Activated naive CD4-positive, alpha-beta T cell treated with anti-CD3 and anti-CD28 coated beads for 36 hours (primary cell): ENCODE results near the gene ACAP1. TPM values are rescaled to one million over a fixed set of nuclear protein-coding genes. Genes with fewer than 3 reads are reported as not detected.
"Not testable (repeated sequence)": the region's sequence is repeated elsewhere in the genome, so short reads cannot be mapped to it uniquely, and the experiment has no call there.

ENCODE experiments used
- CTCF ChIA-PET: fragments of 350-600 bp; sonication (Branson Sonifier 250); formaldehyde crosslinking; loops from one replicate; lab custom pipeline; 2021; ENCODE audit warnings: antibody characterized with exemption; lab: Charles Lee
- DNase-seq: peaks from one replicate; pipeline ENCODE4 v3.0.0-alpha.2; 2020
- H3K27ac Mint-ChIP-seq: one replicate; pipeline ENCODE4 v1.8.0; 2021; ENCODE audit warnings: mild to moderate bottlenecking, mixed read lengths
- H3K27me3 Mint-ChIP-seq: one replicate; pipeline ENCODE4 v1.8.0; 2021; ENCODE audit warnings: low read depth, mixed read lengths
- H3K36me3 Mint-ChIP-seq: one replicate; pipeline ENCODE4 v1.8.0; 2021; ENCODE audit warnings: low read depth, mixed read lengths
- H3K4me1 Mint-ChIP-seq: one replicate; pipeline ENCODE4 v1.8.0; 2021; ENCODE audit warnings: low read depth, mixed read lengths
- H3K4me3 Mint-ChIP-seq: one replicate; pipeline ENCODE4 v1.8.0; 2021; ENCODE audit warnings: mild to moderate bottlenecking, moderate library complexity, mixed read lengths
- H3K9me3 Mint-ChIP-seq: one replicate; pipeline ENCODE4 v1.8.0; 2021; ENCODE audit warnings: mixed read lengths
- intact Hi-C: fragments of 100-400 bp; cut with micrococcal nuclease; formaldehyde crosslinking; loops from one replicate; pipeline ENCODE4 v1.15.1; 2023
- total RNA-seq, 2 experiments: library from RNA; stranded (reverse); gene quantifications; one replicate each; pipeline ENCODE4 v1.2.3, GENCODE V29; 2021

ACAP1 gene
- total RNA-seq, 2 experiments from 2014 or later, result 309 to 320 TPM

DNA sequence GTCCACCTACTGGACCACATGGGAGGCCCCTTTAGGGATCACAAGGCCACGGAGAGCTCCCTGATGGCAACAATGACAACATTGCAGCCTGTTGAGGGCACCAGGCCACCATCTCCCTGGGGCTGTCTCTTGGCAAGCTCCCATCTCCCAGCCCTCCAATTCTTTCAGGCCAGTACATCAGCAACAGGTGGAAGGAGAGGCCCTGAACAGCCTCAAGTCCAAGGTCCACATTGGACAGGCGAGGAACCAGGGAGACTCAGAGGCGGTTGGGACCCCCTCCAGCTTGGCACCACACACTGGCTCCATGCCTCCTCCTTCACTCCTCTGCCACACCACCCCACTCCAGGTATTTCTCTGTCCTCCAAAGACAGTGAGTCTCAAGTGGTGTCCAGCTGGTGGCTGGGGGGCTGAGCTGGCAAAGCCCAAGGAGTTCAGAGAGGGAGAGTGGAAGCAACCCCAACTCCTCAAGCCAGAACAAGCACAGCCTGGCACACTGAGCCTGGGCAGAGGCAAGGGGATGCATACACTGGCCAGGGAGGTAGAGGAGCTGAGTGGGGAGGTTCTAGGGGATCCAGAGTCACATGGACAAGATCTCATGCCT is 1.3 kb upstream of the ACAP1 start:
- CTCF ChIA-PET, result interaction anchor here (0.6 to 4.2 kb wide), 8 partner anchors 9 to 226 kb away, joined by 3 to 42 read pairs (median 8); no protein-coding TSS in a partner anchor
- Mint-ChIP-seq H3K27me3 (no peaks in the 10 kb centered on the region), H3K4me1 (peaks cover 65% of the 10 kb centered on the region)

DNA sequence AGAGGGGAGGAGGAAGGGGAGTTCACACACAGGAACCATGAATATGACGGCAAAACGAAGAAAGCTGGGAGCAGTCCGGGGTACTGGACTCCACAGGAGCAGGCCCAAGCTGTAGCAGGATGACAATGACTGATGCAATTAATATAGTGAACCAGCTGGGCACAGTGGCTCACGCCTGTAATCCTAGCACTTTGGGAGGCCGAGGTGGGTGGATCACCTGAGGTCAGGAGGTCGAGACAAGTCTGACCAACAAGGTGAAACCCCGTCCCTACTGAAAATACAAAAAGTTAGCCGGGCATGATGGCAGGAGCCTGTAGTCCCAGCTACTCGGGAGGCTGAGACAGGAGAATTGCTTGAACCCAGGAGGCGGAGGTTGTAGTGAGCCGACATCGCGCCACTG is 564 bp upstream of the ACAP1 start:
- Mint-ChIP-seq H3K4me3 (peak overlapping the region; percentile 96), H3K36me3 (peaks cover 25% of the 10 kb centered on the region), H3K4me1 (peaks cover 64% of the 10 kb centered on the region), H3K27ac (peak overlapping the region; percentile 98)
- not testable (repeated sequence) for H3K27me3 Mint-ChIP-seq, H3K9me3 Mint-ChIP-seq, DNase-seq
- CTCF ChIA-PET, result interaction anchor here (0.8 to 4.2 kb wide), 8 partner anchors 10 to 225 kb away, joined by 3 to 42 read pairs (median 8); partner anchors contain the start of gene TMEM95
- intact Hi-C loops, result loop anchor here (1.0 to 10.0 kb wide), 3 partner anchors 15 to 509 kb away; partner anchors contain the start of gene EIF5A

More for the DNA sequence above, 1.3 kb upstream of the ACAP1 start:
- H3K9me3 Mint-ChIP-seq, result no peaks in the 10 kb centered on the region
- DNase-seq, result no peak
- intact Hi-C loops, result loop anchor here (5.0 to 10.0 kb wide), 2 partner anchors 147 to 510 kb away; partner anchors contain the start of genes POLR2A and SLC35G6
- peaks cover 22% of the 10 kb centered on the region for H3K36me3 Mint-ChIP-seq
- peak overlapping the region; percentile 96 for H3K4me3 Mint-ChIP-seq
- peak overlapping the region; percentile 98 for H3K27ac Mint-ChIP-seq

DNA sequence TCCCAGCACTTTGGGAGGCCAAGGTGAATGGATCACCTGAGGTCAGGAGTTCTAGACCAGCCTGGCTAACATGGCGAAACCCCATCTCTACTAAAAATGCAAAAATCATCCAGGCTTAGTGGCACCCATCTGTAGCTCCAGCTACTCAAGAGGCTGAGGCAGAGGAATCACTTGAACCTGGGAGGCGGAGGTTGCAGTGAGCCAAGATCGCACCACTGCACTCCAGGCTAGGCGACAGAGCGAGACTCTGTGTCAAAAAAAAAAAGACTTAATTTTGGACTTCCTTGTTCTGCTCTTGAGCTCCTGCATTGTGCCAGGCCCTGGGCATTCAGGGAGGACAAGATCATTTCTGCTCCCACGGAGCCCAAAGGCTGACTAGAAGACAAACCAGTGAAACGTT is 1.3 kb downstream of the ACAP1 start:
- intact Hi-C loops, result loop anchor here (2.0 to 10.0 kb wide), 2 partner anchors 13 to 507 kb away; no protein-coding TSS in a partner anchor
- Mint-ChIP-seq H3K27ac (peak overlapping the region; percentile 98), H3K36me3 (peaks cover 35% of the 10 kb centered on the region), H3K4me1 (peaks cover 50% of the 10 kb centered on the region), H3K4me3 (peak overlapping the region; percentile 96)
- not testable (repeated sequence) for DNase-seq, H3K27me3 Mint-ChIP-seq, H3K9me3 Mint-ChIP-seq
- CTCF ChIA-PET, result interaction anchor here (0.6 to 4.2 kb wide), 10 partner anchors 8 to 252 kb away, joined by 3 to 42 read pairs (median 6); partner anchors contain the start of genes NEURL4, SOX15 and TMEM95

DNA sequence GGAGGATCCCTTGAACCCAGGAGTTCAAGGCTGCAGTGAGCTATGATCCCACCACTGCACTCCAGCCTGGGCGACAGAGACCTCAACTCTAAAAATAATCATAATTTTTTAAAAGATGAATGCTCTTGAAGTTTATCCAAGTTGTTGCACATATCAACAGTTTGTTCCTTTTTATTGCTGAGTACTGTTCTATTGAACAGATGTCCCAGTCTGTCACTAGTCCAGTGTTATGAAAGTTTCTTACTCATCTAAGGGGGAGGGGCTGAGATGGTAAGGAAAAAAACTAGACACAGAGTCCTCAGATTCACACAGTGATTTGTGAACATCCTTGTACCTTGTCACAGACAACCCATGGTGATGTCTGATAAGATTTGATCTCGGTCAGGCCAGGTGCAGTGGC is 3.9 kb downstream of the ACAP1 start:
- Mint-ChIP-seq H3K9me3 (no peaks in the 10 kb centered on the region), H3K27ac (no peak overlapping the region), H3K4me3 (no peak overlapping the region), H3K4me1 (peaks cover 37% of the 10 kb centered on the region), H3K27me3 (no peaks in the 10 kb centered on the region), H3K36me3 (peaks cover 40% of the 10 kb centered on the region)
- intact Hi-C loops, result no loop called here
- no peak for DNase-seq
- CTCF ChIA-PET, result interaction anchor here (1.0 kb wide), 2 partner anchors 8 to 15 kb away, joined by 3 to 4 read pairs; no protein-coding TSS in a partner anchor

DNA sequence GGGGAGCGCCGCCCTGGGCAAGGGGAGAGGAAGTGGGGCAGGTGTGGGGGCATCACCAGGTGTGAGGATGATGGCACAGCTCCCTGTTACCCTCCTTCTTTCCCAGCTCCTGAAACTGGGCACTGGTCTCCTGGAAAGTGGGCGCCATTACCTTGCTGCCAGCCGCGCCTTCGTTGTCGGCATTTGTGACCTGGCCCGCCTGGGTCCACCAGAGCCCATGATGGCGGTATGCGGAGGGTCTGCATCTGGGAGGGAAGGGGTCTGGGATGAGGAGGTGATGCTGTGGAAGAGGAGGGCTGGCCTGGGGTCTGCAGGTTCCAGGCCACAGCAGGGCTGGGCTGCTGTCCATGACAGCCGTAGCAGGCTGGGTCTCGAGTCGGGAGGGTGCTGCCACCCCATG is 5.5 kb downstream of the ACAP1 start:
- Mint-ChIP-seq H3K4me1 (peaks cover 26% of the 10 kb centered on the region), H3K36me3 (peaks cover 38% of the 10 kb centered on the region), H3K4me3 (no peak overlapping the region), H3K27me3 (no peaks in the 10 kb centered on the region), H3K9me3 (no peaks in the 10 kb centered on the region), H3K27ac (no peak overlapping the region)
- DNase-seq, result no peak
- intact Hi-C loops, result no loop called here
- CTCF ChIA-PET, result interaction anchor here (1.0 kb wide), 1 partner anchor 14 kb away, joined by 3 read pairs; no protein-coding TSS in a partner anchor

DNA sequence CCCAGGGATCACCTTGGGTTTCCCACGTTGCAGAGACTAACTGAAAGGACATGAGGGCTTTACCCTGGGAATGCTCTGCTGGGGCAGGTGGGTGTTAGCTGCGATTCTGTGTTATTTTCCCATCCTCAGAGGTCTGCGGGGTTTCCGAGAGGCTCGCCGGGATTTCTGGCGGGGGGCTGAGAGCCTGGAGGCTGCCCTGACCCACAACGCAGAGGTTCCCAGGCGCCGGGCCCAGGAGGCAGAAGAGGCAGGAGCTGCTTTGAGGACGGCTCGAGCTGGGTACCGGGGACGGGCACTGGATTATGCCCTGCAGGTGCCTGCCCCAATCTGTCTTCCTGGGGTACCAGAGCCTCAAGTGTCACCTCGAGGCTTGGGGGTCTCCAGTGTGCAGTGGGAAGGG is 6.9 kb downstream of the ACAP1 start:
- Mint-ChIP-seq H3K4me3 (no peak overlapping the region), H3K9me3 (no peaks in the 10 kb centered on the region), H3K4me1 (peaks cover 15% of the 10 kb centered on the region), H3K27ac (no peak overlapping the region), H3K27me3 (no peaks in the 10 kb centered on the region), H3K36me3 (peaks cover 34% of the 10 kb centered on the region)
- intact Hi-C loops, result no loop called here
- CTCF ChIA-PET, result interaction anchor here (2.3 to 2.4 kb wide), 2 partner anchors 17 to 62 kb away, joined by 6 to 7 read pairs; partner anchors contain the start of gene SLC2A4
- DNase-seq, result no peak

DNA sequence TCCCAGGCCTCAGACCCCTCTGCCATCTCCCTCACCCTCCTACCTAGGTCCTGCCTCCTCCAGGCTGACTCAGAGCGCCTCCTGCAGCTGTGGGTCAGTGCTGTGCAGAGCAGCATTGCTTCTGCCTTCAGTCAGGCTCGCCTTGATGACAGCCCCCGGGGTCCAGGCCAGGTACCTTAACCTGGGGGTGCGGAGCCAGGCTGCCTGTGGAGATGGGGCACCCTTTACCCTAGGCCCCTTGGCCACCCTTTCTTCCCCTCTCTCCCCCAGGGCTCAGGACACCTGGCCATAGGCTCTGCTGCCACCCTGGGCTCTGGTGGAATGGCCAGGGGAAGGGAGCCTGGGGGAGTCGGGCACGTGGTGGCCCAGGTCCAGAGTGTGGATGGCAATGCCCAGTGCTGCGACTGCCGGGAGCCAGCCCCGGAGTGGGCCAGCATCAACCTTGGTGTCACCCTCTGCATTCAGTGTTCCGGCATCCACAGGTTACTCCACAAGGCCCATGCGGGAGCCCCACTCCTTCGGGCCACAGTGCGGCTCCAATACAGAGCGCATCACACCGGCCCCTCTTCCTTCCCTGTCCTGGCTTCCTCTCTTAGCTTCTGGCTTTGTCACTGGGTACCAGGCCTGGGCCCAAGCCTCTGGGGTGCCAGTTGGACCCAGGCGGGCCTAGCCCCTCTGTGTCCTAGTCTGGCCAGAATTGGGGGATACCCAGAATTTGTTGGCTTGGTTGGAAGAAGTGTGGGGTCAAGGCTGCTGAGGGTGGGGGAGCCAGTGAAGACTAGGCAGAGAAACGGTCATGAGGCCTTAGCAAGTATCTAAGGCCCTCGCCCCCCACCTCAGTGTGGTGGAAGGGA is 10.7 kb downstream of the ACAP1 start:
- peaks cover 21% of the 10 kb centered on the region for H3K4me1 Mint-ChIP-seq
- no peak for DNase-seq
- no peaks in the 10 kb centered on the region for H3K9me3 Mint-ChIP-seq
- no peak overlapping the region for H3K27ac Mint-ChIP-seq
- no peak overlapping the region for H3K4me3 Mint-ChIP-seq
- H3K27me3 Mint-ChIP-seq, result no peaks in the 10 kb centered on the region
- CTCF ChIA-PET, result interaction anchor here (0.6 to 3.5 kb wide), 6 partner anchors 10 to 29 kb away, joined by 3 to 15 read pairs (median 5); partner anchors contain the start of genes ACAP1 and NEURL4
- intact Hi-C loops, result loop anchor here (1.0 kb wide), 2 partner anchors 23 to 67 kb away; no protein-coding TSS in a partner anchor
- H3K36me3 Mint-ChIP-seq, result peaks cover 29% of the 10 kb centered on the region

DNA sequence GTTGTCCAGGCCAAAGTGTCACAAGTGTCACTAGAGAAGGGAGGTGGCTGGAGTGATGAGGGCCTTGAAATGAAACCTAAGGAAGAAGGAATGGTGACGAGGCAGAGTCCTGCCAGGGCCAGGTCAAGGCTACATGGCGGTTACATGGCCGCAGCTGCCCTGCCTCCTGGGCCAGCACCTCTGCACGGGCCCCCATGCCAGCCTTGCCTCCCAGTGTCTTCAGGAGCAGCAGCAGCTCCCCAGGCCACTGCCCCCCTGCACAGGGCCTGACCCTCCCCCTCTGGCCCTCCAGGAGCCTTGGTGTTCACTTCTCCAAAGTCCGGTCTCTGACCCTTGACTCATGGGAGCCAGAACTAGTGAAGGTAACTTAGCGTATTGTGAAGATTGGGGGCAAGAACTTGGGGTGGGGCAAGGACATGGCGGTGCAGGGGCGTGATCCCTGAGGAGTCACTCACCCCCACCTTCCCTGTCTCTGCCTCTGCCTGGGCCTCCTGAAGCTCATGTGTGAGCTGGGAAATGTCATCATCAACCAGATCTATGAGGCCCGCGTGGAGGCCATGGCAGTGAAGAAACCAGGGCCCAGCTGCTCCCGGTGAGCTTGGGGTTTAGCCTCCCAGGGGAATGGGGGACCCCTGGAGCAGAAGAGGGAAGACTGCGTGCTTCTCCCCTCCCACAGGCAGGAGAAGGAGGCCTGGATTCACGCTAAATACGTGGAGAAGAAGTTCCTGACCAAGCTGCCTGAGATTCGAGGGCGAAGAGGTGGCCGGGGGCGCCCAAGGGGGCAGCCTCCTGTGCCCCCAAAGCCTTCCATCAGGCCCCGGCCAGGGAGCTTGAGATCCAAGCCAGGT is 11.5 kb downstream of the ACAP1 start:
- intact Hi-C loops, result no loop called here
- H3K36me3 Mint-ChIP-seq, result peaks cover 25% of the 10 kb centered on the region
- no peak overlapping the region for H3K27ac Mint-ChIP-seq
- peaks cover 27% of the 10 kb centered on the region for H3K4me1 Mint-ChIP-seq
- CTCF ChIA-PET, result interaction anchor here (0.6 to 3.5 kb wide), 8 partner anchors 8 to 28 kb away, joined by 3 to 15 read pairs (median 3); partner anchors contain the start of genes ACAP1 and NEURL4
- no peak overlapping the region for H3K4me3 Mint-ChIP-seq
- no peak for DNase-seq
- no peaks in the 10 kb centered on the region for H3K27me3 Mint-ChIP-seq
- no peaks in the 10 kb centered on the region for H3K9me3 Mint-ChIP-seq

DNA sequence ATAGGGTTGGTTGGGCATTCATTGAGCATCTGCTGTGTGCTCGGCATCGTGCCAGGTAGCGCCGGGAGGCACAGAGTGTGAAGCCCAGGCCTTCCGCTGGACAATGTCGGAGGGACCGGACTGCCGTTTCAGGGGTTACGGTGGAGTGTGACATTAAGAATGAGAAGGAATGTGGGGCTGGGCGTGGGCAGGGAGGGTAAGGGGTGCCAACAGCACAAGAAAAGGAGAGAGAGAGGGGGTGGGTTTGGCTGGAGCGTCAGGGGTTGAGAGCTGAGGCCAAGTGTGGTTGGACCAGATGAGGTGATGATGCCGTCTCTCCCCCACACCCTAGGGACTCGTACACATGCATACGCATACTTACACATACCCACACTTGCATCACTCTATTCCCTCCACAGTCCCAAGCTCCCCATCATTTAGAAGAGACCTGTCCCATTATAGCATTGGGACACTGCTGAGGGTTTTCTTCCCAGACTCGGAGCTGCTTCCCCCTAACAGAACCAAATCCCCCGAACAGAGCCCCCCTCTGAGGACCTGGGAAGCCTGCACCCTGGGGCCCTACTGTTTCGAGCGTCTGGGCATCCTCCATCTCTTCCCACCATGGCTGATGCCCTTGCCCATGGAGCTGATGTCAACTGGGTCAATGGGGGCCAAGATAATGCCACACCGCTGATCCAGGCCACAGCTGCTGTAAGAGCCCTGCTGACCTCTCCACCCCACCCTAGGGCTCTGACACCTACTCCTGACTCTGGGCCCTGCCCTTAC is 12.3 kb downstream of the ACAP1 start:
- intact Hi-C loops, result no loop called here
- Mint-ChIP-seq H3K27ac (no peak overlapping the region), H3K9me3 (no peaks in the 10 kb centered on the region), H3K36me3 (peaks cover 22% of the 10 kb centered on the region), H3K4me1 (peaks cover 28% of the 10 kb centered on the region), H3K27me3 (no peaks in the 10 kb centered on the region), H3K4me3 (no peak overlapping the region)
- DNase-seq, result no peak
- CTCF ChIA-PET, result interaction anchor here (0.7 to 3.5 kb wide), 7 partner anchors 9 to 32 kb away, joined by 3 to 15 read pairs (median 3); partner anchors contain the start of gene ACAP1

DNA sequence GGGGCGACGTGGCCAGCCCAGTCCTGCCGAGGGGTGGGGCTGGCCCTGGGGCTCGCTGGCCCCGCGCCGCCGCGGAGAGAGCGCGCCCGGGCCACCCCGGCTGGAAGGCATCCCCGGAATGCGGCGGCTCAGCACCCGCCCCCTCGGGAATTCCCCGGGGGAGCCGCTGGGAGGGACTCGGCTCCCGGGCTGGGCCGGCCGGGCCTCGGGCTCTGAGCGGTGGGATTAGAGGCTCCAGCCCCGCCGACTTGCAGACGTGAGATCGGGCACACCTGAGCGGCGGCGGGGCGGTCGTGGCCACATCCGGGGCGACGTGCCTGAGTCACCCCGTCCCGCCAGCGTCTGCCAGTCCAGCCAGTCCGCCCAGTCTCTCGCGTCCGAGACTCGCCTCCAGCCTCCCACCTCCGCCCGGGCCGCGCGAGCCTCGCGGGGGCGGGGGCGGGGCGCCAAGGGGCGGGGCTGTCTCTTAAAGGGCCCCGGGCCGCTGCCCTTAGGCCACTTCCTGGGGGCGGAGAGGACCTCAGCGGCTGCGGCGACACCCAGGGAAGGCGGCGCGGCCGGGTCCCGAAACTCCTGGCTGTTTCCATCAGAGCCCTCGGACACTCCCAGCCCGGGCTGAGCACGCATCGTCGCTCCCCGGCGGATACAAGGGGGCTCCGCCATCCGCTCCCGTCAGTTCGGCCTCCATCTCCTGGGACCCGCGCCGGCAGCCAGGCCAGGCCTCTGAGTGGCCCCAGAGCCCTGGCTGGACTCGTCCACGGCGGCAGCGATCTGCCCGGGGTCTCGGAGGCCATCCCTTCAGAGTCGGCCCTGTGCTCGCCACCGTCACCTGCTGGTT is 15.6 kb downstream of the ACAP1 start, which contains the start of gene KCTD11:
Gene KCTD11 (plus strand): TSS at position 498 of the 838 bp plus-strand sequence.
- peaks cover 43% of the 10 kb centered on the region for H3K4me1 Mint-ChIP-seq
- peak within 1 kb of the TSS; percentile 62 for H3K4me3 Mint-ChIP-seq
- H3K27me3 Mint-ChIP-seq, result no peaks in the 10 kb centered on the region
- CTCF ChIA-PET, result interaction anchor here (1.4 to 1.6 kb wide), 2 partner anchors 22 to 29 kb away, joined by 3 to 8 read pairs; no protein-coding TSS in a partner anchor
- peak; percentile 76 for DNase-seq
- no peaks in the 10 kb centered on the region for H3K9me3 Mint-ChIP-seq
- intact Hi-C loops, result loop anchor here (1.0 to 5.0 kb wide), 4 partner anchors 15 to 72 kb away; partner anchors contain the start of genes ACAP1, GPS2 and TMEM256
- H3K36me3 Mint-ChIP-seq, result peaks cover 20% of the 10 kb centered on the region
- peak within 1 kb of the TSS; percentile 51 for H3K27ac Mint-ChIP-seq
